Astrocyte (in vitro differentiated cells and primary cell): ENCODE measurements around the gene RABEP2.

ENCODE experiments used
- CTCF ChIP-seq: IDR thresholded peaks from 2 replicates; pipeline ENCODE4 v1.5.1; 2011; ENCODE audit warnings: low read depth, mild to moderate bottlenecking, inconsistent platforms, low read length, moderate library complexity; ENCODE audit not compliant: insufficient read depth
- EZH2 ChIP-seq: IDR thresholded peaks from 2 replicates; pipeline ENCODE4 v1.6.1; 2012; ENCODE audit warnings: mild to moderate bottlenecking, low read length, inconsistent platforms; ENCODE audit not compliant: insufficient read depth

- TF ChIP-seq EZH2 (no peak), CTCF (no peak)
Observed at GRCh38 chr16:28880589-28880915, 44.5 kb downstream of the RABEP2 start.
